Stimulated activated CD8-positive, alpha-beta memory T cell treated with anti-CD3 and anti-CD28 coated beads, Interleukin-7, amount 100 ng/mL, for 24 hours (primary cell): ENCODE measurements around the gene CIP2A.
A peak's percentile ranks its signal among the peaks of the same experiment; 100 is the strongest.
"Not testable (repeated sequence)": the region's sequence is repeated elsewhere in the genome, so short reads cannot be mapped to it uniquely, and the experiment has no call there.

Experiments used
- DNase-seq: peaks from one replicate; pipeline ENCODE4 v3.0.0-alpha.2; 2020; ENCODE audit warnings: low read depth

The CIP2A gene

GRCh38 chr3:108589081-108589997 lies at the start of gene CIP2A, which contains the start of gene DZIP3:
Gene CIP2A, minus strand, starts transcription at chr3:108589438. Its CDS starts 63 bp downstream, at chr3:108589375.
Gene DZIP3, plus strand, starts transcription at chr3:108589722. Its CDS starts 15,685 bp downstream, at chr3:108605407.
- DNase-seq, result peak; percentile 68

GRCh38 chr3:108629974-108630373 lies 40.7 kb upstream of the CIP2A start:
- DNase-seq, result no peak

GRCh38 chr3:108623504-108623903 lies 34.3 kb upstream of the CIP2A start:
- no peak for DNase-seq

- no peak for DNase-seq
Observed at GRCh38 chr3:108620250-108620649, 31.0 kb upstream of the CIP2A start.

- not testable (repeated sequence) for DNase-seq
Observed at GRCh38 chr3:108616090-108616489, 26.9 kb upstream of the CIP2A start.

- no peak for DNase-seq
Observed at GRCh38 chr3:108610651-108611050, 21.4 kb upstream of the CIP2A start.

GRCh38 chr3:108608750-108609149 lies 19.5 kb upstream of the CIP2A start:
- no peak for DNase-seq

- no peak for DNase-seq
Observed at GRCh38 chr3:108605491-108605890, 16.3 kb upstream of the CIP2A start.

- DNase-seq, result no peak
Observed at GRCh38 chr3:108605028-108605427, 15.8 kb upstream of the CIP2A start.

- DNase-seq, result no peak
Observed at GRCh38 chr3:108603691-108604090, 14.5 kb upstream of the CIP2A start.

- no peak for DNase-seq
Observed at GRCh38 chr3:108602935-108603294, 13.7 kb upstream of the CIP2A start.

GRCh38 chr3:108602249-108602934 lies 13.2 kb upstream of the CIP2A start:
- no peak for DNase-seq

GRCh38 chr3:108599677-108600409 lies 10.6 kb upstream of the CIP2A start:
- no peak for DNase-seq

GRCh38 chr3:108598375-108598774 lies 9.1 kb upstream of the CIP2A start:
- no peak for DNase-seq

- no peak for DNase-seq
Observed at GRCh38 chr3:108595321-108595720, 6.1 kb upstream of the CIP2A start.

GRCh38 chr3:108590460-108590859 lies 1.2 kb upstream of the CIP2A start:
- no peak for DNase-seq

- no peak for DNase-seq
Observed at GRCh38 chr3:108589998-108590323, 723 bp upstream of the CIP2A start.

GRCh38 chr3:108588601-108589000 lies 637 bp downstream of the CIP2A start:
- DNase-seq, result no peak

- DNase-seq, result no peak
Observed at GRCh38 chr3:108578064-108578463, 11.2 kb downstream of the CIP2A start.

GRCh38 chr3:108569336-108569735 lies 19.9 kb downstream of the CIP2A start:
- DNase-seq, result no peak

- DNase-seq, result no peak
Observed at GRCh38 chr3:108566599-108566998, 22.6 kb downstream of the CIP2A start.

GRCh38 chr3:108565506-108565905 lies 23.7 kb downstream of the CIP2A start:
- DNase-seq, result no peak

- no peak for DNase-seq
Observed at GRCh38 chr3:108564564-108564963, 24.7 kb downstream of the CIP2A start.
